ENCODE measurements around the gene NRF1.

Gene NRF1

GRCh38 chr7:129768614-129769399, 157.3 kb downstream of the NRF1 start:
- no peak for TF ChIP-seq CTCF (IDR thresholded peaks at IDR 0.05; ENCODE audit: low read depth, low read length)
- no peak overlapping the region for H3K4me3 ChIP-seq (ENCODE audit: low read depth, low read length)

- no peak overlapping the region for H3K4me3 ChIP-seq (ENCODE audit: low read depth, low read length)
- TF ChIP-seq CTCF (IDR thresholded peaks at IDR 0.05; ENCODE audit: low read depth, low read length), result no peak
Observed at GRCh38 chr7:129769400-129769774, 157.9 kb downstream of the NRF1 start.

- TF ChIP-seq CTCF (IDR thresholded peaks at IDR 0.05; ENCODE audit: low read depth, low read length), result no peak
- no peak overlapping the region for H3K4me3 ChIP-seq (ENCODE audit: low read depth, low read length)
Observed at GRCh38 chr7:129769866-129770808, 158.6 kb downstream of the NRF1 start.

- H3K4me3 ChIP-seq (ENCODE audit: low read depth, low read length), result no peak overlapping the region
- TF ChIP-seq CTCF (IDR thresholded peaks at IDR 0.05; ENCODE audit: low read depth, low read length), result no peak
Observed at GRCh38 chr7:129771201-129771927, 159.8 kb downstream of the NRF1 start.

- TF ChIP-seq CTCF (IDR thresholded peaks at IDR 0.05; ENCODE audit: low read depth, low read length), result no peak
- H3K4me3 ChIP-seq (ENCODE audit: low read depth, low read length), result no peak overlapping the region
Observed at GRCh38 chr7:129771928-129772479, 160.5 kb downstream of the NRF1 start.

GRCh38 chr7:129772646-129773280, 161.2 kb downstream of the NRF1 start:
- H3K4me3 ChIP-seq (ENCODE audit: low read depth, low read length), result no peak overlapping the region
- TF ChIP-seq CTCF (IDR thresholded peaks at IDR 0.05; ENCODE audit: low read depth, low read length), result no peak

Data from WI38 (cell line).